Keratinocyte (primary cell): ENCODE data around the gene CSTF1. TPM values are rescaled to one million over a fixed set of nuclear protein-coding genes. Genes with fewer than 3 reads are reported as not detected.

Experiments used
- DNase-seq: peaks from one replicate; pipeline ENCODE4 v3.0.0-alpha.2; 2011; ENCODE audit warnings: low read depth, missing footprints, low spot score
- FAIRE-seq: peaks from 2 replicates; lab custom pipeline; 2011; peaks lifted over from hg19 to GRCh38; lab: Jason Lieb, UNC
- H2AFZ ChIP-seq: 2 replicates; pipeline ENCODE4 v1.6.0; 2012; ENCODE audit warnings: low read length, control low read depth, inconsistent platforms; ENCODE audit not compliant: control insufficient read depth
- H3K27ac ChIP-seq: 2 replicates; pipeline ENCODE4 v1.5.1; 2011; ENCODE audit warnings: low read length; ENCODE audit not compliant: control insufficient read depth, insufficient read depth
- H3K27me3 ChIP-seq: 3 replicates; pipeline ENCODE4 v1.6.0; 2011; ENCODE audit warnings: low read length; ENCODE audit not compliant: control insufficient read depth, insufficient read depth; ENCODE audit errors: extremely low read depth
- H3K36me3 ChIP-seq, 2 experiments: 2 replicates in 1 of 2; 3 replicates in 1 of 2; pipeline ENCODE4 v1.5.1; 2011; ENCODE audit warnings: low read length in 2 of 2, mild to moderate bottlenecking in 1 of 2; ENCODE audit not compliant: control insufficient read depth in 2 of 2, insufficient read depth in 2 of 2; ENCODE audit errors: extremely low read depth in 1 of 2
- H3K4me1 ChIP-seq: 3 replicates; pipeline ENCODE4 v1.5.1; 2011; ENCODE audit warnings: low read length; ENCODE audit not compliant: control insufficient read depth, insufficient read depth; ENCODE audit errors: extremely low read depth
- H3K4me2 ChIP-seq: 3 replicates; pipeline ENCODE4 v1.6.0; 2011; ENCODE audit warnings: low read depth, low read length; ENCODE audit not compliant: control insufficient read depth, insufficient read depth; ENCODE audit errors: extremely low read depth
- H3K4me3 ChIP-seq, 3 experiments: fragments of 200-600 bp in 1 of 3; sonication (generic) in 1 of 3; 2 replicates in 2 of 3; 3 replicates in 1 of 3; pipeline ENCODE4 v1.5.1; 2011 to 2016; ENCODE audit warnings: low read length in 3 of 3, mild to moderate bottlenecking in 3 of 3, control low read depth in 2 of 3, inconsistent platforms in 1 of 3, low read depth in 1 of 3, mixed read lengths in 1 of 3, mixed run types in 1 of 3, moderate library complexity in 1 of 3; ENCODE audit not compliant: control insufficient read depth in 2 of 3, insufficient read depth in 2 of 3; ENCODE audit errors: extremely low read depth in 1 of 3
- H3K79me2 ChIP-seq: 2 replicates; pipeline ENCODE4 v1.6.0; 2012; ENCODE audit warnings: low read length; ENCODE audit not compliant: control insufficient read depth, insufficient read depth
- H3K9ac ChIP-seq: 3 replicates; pipeline ENCODE4 v1.6.0; 2011; ENCODE audit warnings: low read length; ENCODE audit not compliant: control insufficient read depth, insufficient read depth; ENCODE audit errors: extremely low read depth
- H3K9me1 ChIP-seq: 3 replicates; pipeline ENCODE4 v1.6.0; 2011; ENCODE audit warnings: low read length; ENCODE audit not compliant: control insufficient read depth, insufficient read depth; ENCODE audit errors: extremely low read depth
- H3K9me3 ChIP-seq: 2 replicates; pipeline ENCODE4 v1.5.1; 2012; ENCODE audit warnings: low read depth, low read length; ENCODE audit not compliant: control insufficient read depth
- H4K20me1 ChIP-seq: 3 replicates; pipeline ENCODE4 v1.6.0; 2011; ENCODE audit warnings: low read length; ENCODE audit not compliant: control insufficient read depth, insufficient read depth; ENCODE audit errors: extremely low read depth
- EZH2 ChIP-seq: IDR thresholded peaks from one replicate; pipeline ENCODE4 v1.6.1; 2012; ENCODE audit warnings: inconsistent platforms, mild to moderate bottlenecking, low read length, moderate library complexity
- dilution Hi-C: fragments of 300-500 bp; cut with MboI; formaldehyde crosslinking; loops from one replicate; pipeline ENCODE4 v1.7.0; 2020; ENCODE audit warnings: low sequenced_read_pairs; ENCODE audit not compliant: extremely low pct_ligation_motif_present
- polyA plus RNA-seq, 5 experiments: library from polyadenylated mRNA; depleted of rRNA in 3 of 5; stranded (reverse) in 3 of 5; stranded (forward) in 1 of 5; unstranded in 1 of 5; fragments of >200 nt; gene quantifications; 1 replicate in 1 of 5; 2 replicates in 3 of 5; 3 replicates in 1 of 5; pipeline versions ENCODE4 v1.2.1 to v1.2.3, GENCODE V29; 2011 to 2012; ENCODE audit warnings: missing spikeins in 2 of 5, low read depth in 1 of 5, low replicate concordance in 1 of 5
- TF ChIP-seq, protein P1 (sequence below), 3 experiments: IDR thresholded peaks in 1 of 3; conservative IDR thresholded peaks in 1 of 3; optimal IDR thresholded peaks in 1 of 3; 2 replicates in 2 of 3; 3 replicates in 1 of 3; pipeline versions ENCODE3 to v1.5.1; 2011; ENCODE audit warnings: low read length in 3 of 3, mild to moderate bottlenecking in 3 of 3, moderate library complexity in 2 of 3, control low read depth in 1 of 3, inconsistent platforms in 1 of 3; ENCODE audit not compliant: insufficient read depth in 2 of 3; ENCODE audit errors: extremely low read depth in 1 of 3

Gene CSTF1
- polyA plus RNA-seq, 1 donor (not counting 4 experiments of a cell fraction or from before 2014, with no cell fraction given): 40.3 TPM

DNA sequence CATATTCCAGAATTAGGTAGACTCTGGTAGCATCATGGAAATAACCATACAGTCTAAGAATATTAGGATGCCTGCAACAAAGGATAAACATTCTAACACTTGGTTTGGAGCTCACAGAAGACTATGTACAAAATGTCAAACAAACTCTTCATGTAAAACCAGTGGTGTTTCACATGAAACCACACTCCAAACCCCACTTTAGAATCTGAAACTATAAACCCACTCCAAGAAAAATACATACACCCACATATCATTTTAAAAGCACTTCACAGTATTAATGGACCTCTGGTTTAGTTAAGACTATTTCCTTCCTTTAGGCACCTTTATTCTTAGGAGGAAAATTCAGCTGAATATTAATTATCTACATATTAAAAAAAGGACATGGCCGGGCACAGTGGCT lies 10.9 kb upstream of the CSTF1 start:
- no peak for DNase-seq
- no peak for FAIRE-seq
- Histone ChIP-seq H3K9ac (no peak overlapping the region), H3K36me3 (peaks cover 7 to 13% of the 10 kb centered on the region in 2 experiments), H3K27me3 (no peaks in the 10 kb centered on the region), H3K79me2 (peaks cover 38% of the 10 kb centered on the region), H3K9me3 (no peaks in the 10 kb centered on the region), H4K20me1 (no peaks in the 10 kb centered on the region), H3K4me3 (no peak overlapping the region), H3K4me2 (no peak overlapping the region), H2AFZ (no peak overlapping the region), H3K27ac (no peak overlapping the region), H3K4me1 (no peaks in the 10 kb centered on the region), H3K9me1 (no peaks in the 10 kb centered on the region)
- dilution Hi-C loops: no loop called here
- TF ChIP-seq EZH2: no peak
- TF ChIP-seq, protein P1, sequence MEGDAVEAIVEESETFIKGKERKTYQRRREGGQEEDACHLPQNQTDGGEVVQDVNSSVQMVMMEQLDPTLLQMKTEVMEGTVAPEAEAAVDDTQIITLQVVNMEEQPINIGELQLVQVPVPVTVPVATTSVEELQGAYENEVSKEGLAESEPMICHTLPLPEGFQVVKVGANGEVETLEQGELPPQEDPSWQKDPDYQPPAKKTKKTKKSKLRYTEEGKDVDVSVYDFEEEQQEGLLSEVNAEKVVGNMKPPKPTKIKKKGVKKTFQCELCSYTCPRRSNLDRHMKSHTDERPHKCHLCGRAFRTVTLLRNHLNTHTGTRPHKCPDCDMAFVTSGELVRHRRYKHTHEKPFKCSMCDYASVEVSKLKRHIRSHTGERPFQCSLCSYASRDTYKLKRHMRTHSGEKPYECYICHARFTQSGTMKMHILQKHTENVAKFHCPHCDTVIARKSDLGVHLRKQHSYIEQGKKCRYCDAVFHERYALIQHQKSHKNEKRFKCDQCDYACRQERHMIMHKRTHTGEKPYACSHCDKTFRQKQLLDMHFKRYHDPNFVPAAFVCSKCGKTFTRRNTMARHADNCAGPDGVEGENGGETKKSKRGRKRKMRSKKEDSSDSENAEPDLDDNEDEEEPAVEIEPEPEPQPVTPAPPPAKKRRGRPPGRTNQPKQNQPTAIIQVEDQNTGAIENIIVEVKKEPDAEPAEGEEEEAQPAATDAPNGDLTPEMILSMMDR (optimal IDR thresholded peaks at IDR 0.05 in 1 of 3, IDR thresholded peaks at IDR 0.05 in 1 of 3, conservative IDR thresholded peaks at IDR 0.05 in 1 of 3; ENCODE audit: extremely low read depth in 1 of 3, insufficient read depth in 2 of 3, low read length in 3 of 3): no peak

DNA sequence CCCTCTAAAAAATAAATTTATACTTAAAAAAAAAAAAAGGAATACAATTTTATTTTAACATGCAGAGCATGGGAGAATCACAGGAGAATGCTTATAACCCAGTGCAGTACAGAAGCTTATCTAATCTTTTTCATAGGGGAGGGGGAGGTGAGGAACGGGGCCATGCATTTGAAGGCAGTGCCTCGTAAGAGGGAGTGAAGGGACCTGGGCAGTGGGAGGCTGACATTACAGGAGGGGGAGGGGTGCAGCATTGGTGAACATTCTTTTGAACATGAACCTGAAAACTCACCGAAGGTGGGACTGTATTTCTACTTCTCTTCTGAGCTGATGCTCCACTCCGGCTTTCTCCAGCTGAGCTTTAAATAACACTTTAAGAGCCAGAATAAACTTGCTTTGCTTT lies 9.7 kb upstream of the CSTF1 start:
- Histone ChIP-seq H2AFZ (no peak overlapping the region), H3K27ac (no peak overlapping the region), H3K9me3 (no peaks in the 10 kb centered on the region), H3K79me2 (peaks cover 36% of the 10 kb centered on the region), H3K36me3 (peaks cover 7 to 17% of the 10 kb centered on the region in 2 experiments), H3K4me2 (no peak overlapping the region), H3K4me1 (no peaks in the 10 kb centered on the region), H3K9me1 (no peaks in the 10 kb centered on the region), H3K27me3 (no peaks in the 10 kb centered on the region), H3K9ac (no peak overlapping the region), H3K4me3 (no peak overlapping the region), H4K20me1 (no peaks in the 10 kb centered on the region)
- TF ChIP-seq, protein P1 (optimal IDR thresholded peaks at IDR 0.05 in 1 of 3, IDR thresholded peaks at IDR 0.05 in 1 of 3, conservative IDR thresholded peaks at IDR 0.05 in 1 of 3; ENCODE audit: extremely low read depth in 1 of 3, insufficient read depth in 2 of 3, low read length in 3 of 3): no peak
- TF ChIP-seq EZH2: no peak
- dilution Hi-C loops: no loop called here
- FAIRE-seq (no peak), DNase-seq (no peak)
